Measurements from ENCODE around the gene DNAH14.
"Not testable (repeated sequence)": the region's sequence is repeated elsewhere in the genome, so short reads cannot be mapped to it uniquely, and the experiment has no call there.

Gene DNAH14

DNA sequence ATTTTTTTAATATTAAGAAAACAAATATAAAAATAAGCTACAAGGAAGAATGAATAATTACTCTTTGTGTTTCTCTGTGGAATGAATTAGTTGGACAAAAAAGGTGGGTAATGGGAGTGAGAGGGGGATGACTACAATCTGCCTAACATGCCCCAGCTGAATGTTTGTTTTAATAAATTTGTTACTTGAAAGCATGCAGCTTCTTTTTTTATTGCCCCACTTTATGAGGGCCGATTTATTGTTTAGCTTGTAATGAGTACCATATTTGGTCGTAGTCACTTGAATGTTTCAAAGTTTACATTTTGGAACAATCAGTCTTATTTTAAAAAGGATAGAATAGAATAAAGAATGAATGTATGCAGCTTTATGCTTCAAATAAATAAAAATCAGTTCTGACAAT lies 301.0 kb downstream of the DNAH14 start:
- TF ChIP-seq POLR2AphosphoS5 (IDR thresholded peaks at IDR 0.05; ENCODE audit: low read depth, low read length), result no peak
- TF ChIP-seq POLR2A (IDR thresholded peaks at IDR 0.05; ENCODE audit: low read depth, low read length), result no peak
- no peak for TF ChIP-seq PAX5 (IDR thresholded peaks at IDR 0.05; ENCODE audit: insufficient read depth, low read length, severe bottlenecking)
- TF ChIP-seq POU2F2 (IDR thresholded peaks at IDR 0.05; ENCODE audit: low read depth, low read length), result no peak
- TF ChIP-seq SPI1 (IDR thresholded peaks at IDR 0.05; ENCODE audit: low read depth, low read length), result no peak
- FAIRE-seq (no peak), DNase-seq (ENCODE audit: insufficient read length, low spot score) (no peak)

DNA sequence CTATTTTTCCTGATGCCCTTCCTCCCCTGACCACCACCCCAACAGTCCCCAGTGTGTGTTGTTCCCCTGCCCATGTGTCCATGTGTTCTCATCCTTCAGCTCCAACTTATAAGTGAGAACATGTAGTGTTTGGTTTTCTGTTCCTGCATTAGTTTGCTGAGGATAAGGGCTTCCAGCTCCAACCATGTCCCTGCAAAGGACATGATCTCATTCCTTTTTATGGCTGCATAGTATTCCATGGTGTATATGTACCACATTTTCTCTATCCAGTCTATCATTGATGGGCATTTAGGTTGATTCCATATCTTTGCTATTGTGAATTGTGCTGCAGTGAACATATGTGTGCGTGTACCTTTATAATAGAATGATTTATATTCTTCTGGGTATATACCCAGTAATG lies 303.5 kb downstream of the DNAH14 start:
- not testable (repeated sequence) for DNase-seq (ENCODE audit: insufficient read length, low spot score); FAIRE-seq

DNA sequence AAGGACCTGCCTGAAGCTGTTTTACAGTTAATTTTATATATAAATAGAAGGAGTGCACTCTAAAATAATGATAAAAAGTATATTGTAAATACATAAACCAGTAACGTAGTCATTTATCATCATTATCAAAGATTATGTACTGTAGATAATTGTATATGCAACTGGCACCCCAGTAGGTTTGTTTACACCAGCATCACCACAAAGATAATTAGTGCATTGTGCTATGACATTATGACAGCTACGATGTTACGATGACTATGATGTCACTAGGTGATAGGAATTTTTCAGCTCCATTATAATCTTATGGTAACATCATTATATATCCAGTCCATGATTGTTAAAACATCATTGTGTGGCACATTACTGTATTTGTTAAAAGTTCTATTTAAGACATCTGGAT lies 313.1 kb downstream of the DNAH14 start:
- FAIRE-seq, result no peak
- DNase-seq (ENCODE audit: insufficient read length, low spot score), result no peak
- TF ChIP-seq TAF1 (IDR thresholded peaks at IDR 0.05; ENCODE audit: low read depth, low read length), result no peak
- TF ChIP-seq POLR2A (IDR thresholded peaks at IDR 0.05; ENCODE audit: low read depth, low read length), result no peak
- no peak for TF ChIP-seq POU2F2 (IDR thresholded peaks at IDR 0.05; ENCODE audit: low read depth, low read length)

DNA sequence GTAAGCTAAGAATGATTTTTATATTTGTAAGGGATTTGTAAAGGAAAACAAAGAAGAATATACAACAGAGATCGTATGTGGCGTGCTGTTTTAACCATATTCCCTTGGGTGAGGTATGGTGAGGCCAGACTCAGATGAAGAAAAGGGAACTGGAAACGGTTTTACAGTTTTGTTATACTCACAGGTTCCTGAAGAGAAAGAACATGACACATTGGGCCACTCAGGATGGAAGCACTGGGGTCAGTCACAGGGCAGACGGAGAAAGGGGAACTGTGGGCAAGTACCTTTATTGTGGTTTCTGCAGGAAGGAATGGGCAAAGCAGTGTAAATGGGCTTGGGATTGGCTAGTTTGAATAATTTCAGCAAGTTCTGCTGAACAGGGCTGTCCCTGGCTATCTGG lies 321.0 kb downstream of the DNAH14 start:
- FAIRE-seq (peak; percentile 81), DNase-seq (ENCODE audit: insufficient read length, low spot score) (no peak)
- TF ChIP-seq PAX5 (IDR thresholded peaks at IDR 0.05; ENCODE audit: insufficient read depth, low read length, severe bottlenecking) (no peak), SPI1 (IDR thresholded peaks at IDR 0.05; ENCODE audit: low read depth, low read length) (peak; percentile 95)

DNA sequence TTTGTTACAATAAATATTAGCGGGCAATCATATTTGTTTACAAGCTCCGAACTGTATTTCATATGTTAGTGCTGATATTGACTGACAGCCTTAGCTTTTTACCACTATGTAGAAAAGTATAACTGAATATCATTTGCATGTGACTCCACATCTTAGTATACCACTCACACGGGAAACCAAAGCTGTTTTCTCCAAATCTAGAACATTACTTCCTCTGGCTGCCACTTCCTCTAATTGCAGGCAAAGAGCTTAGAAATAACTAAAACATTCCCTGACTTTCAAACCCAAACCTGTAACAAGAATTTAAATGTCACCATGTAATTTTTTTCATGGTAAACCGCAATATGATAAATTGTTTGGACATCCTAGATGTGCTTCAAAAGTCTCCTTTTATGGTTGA lies 323.7 kb downstream of the DNAH14 start:
- FAIRE-seq (no peak), DNase-seq (ENCODE audit: insufficient read length, low spot score) (no peak)

DNA sequence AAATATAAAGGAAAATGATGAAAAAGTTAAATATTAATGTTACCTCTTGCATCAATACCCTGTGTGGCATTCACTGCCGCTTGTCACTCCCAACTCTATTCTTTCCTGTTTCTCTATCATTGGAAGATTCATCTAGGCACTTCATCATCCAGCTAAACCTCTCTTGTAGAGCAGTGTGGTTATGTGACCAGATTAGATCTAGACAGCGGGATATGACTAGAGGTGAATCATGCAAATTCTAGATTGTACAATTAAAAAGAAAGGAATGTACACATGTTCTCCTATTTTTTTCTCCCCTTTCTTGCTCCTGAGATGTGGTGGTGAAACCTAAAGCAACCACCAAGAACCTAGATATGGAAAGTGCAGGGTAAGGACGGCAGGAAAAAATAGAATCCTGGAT lies 324.3 kb downstream of the DNAH14 start:
- FAIRE-seq (no peak), DNase-seq (ENCODE audit: insufficient read length, low spot score) (no peak)
- TF ChIP-seq PAX5 (IDR thresholded peaks at IDR 0.05; ENCODE audit: insufficient read depth, low read length, severe bottlenecking) (no peak), POLR2A (IDR thresholded peaks at IDR 0.05; ENCODE audit: low read depth, low read length) (no peak)

More for the DNA sequence above, 323.7 kb downstream of the DNAH14 start:
- TF ChIP-seq SPI1 (IDR thresholded peaks at IDR 0.05; ENCODE audit: low read depth, low read length) (0 out of 2 replicates have a peak, but pooled peaks have one; percentile 48), TAF1 (IDR thresholded peaks at IDR 0.05; ENCODE audit: low read depth, low read length) (no peak)

DNA sequence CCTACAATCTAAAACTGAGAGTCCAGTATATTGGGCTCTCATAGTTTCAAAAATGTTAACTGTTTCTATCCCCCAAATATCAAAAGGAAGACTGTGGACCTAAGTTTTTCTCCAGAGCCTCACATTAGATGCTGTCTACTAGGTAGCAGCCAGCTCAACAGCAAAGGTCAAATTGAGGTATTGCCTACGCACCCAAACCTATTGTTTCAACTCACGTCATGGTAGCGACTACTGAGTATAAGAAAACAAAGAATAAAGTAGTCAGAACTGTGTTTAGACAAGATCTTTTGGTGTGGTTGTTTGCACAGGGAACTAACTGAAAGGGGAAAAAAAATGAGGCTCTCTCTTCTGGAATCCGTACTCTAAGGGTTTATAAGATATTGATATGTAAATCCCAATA lies 325.2 kb downstream of the DNAH14 start:
- no peak for FAIRE-seq
- DNase-seq (ENCODE audit: insufficient read length, low spot score), result no peak

DNA sequence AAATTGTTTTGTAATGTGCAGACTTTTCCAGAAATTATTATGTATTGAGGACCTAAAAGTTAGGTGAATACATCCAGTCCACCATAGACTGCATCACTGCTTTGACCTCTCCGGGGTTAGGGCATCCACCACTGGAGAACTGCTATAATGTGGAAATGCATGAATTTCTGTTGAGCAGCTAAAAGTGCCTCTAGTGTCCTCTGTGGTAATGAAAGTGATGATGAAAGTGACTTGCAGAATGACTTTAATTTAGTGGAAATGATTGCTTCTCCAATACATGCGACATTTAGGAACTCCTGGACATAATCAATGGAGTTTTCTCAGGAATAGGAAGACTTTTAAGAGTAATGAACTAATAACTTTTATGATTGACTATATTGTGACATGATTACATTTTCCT lies 327.6 kb downstream of the DNAH14 start:
- DNase-seq (ENCODE audit: insufficient read length, low spot score) (no peak), FAIRE-seq (no peak)
- TF ChIP-seq POU2F2 (IDR thresholded peaks at IDR 0.05; ENCODE audit: low read depth, low read length), result no peak
- no peak for TF ChIP-seq TAF1 (IDR thresholded peaks at IDR 0.05; ENCODE audit: low read depth, low read length)
- no peak for TF ChIP-seq SPI1 (IDR thresholded peaks at IDR 0.05; ENCODE audit: low read depth, low read length)
- no peak for TF ChIP-seq POLR2AphosphoS5 (IDR thresholded peaks at IDR 0.05; ENCODE audit: low read depth, low read length)
- TF ChIP-seq POLR2A (IDR thresholded peaks at IDR 0.05; ENCODE audit: low read depth, low read length), result no peak
- TF ChIP-seq PAX5 (IDR thresholded peaks at IDR 0.05; ENCODE audit: insufficient read depth, low read length, severe bottlenecking), result no peak

More for the DNA sequence above, 325.2 kb downstream of the DNAH14 start:
- TF ChIP-seq POLR2A (IDR thresholded peaks at IDR 0.05; ENCODE audit: low read depth, low read length), result no peak
- no peak for TF ChIP-seq POU2F2 (IDR thresholded peaks at IDR 0.05; ENCODE audit: low read depth, low read length)
- no peak for TF ChIP-seq PAX5 (IDR thresholded peaks at IDR 0.05; ENCODE audit: insufficient read depth, low read length, severe bottlenecking)
- no peak for TF ChIP-seq TAF1 (IDR thresholded peaks at IDR 0.05; ENCODE audit: low read depth, low read length)
- no peak for TF ChIP-seq SPI1 (IDR thresholded peaks at IDR 0.05; ENCODE audit: low read depth, low read length)
- TF ChIP-seq POLR2AphosphoS5 (IDR thresholded peaks at IDR 0.05; ENCODE audit: low read depth, low read length), result no peak

DNA sequence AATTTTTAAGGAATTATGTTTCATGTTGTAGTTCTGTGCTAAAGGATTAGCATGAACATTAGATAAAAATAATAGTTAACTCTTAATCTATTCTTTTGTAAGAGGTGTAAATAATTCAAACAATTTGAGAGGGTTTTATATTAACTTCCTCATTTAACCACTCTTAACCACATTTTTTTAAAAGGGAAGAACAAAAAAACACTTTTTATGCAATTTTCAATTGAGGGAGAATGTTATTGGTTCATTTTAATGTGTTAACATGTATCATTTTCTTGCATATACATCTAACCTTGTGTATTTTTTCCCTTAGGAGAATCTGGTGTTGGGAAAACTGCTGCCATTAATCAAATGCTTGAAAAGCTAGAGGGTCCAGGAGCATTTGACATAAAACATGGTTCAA lies 329.3 kb downstream of the DNAH14 start:
- FAIRE-seq, result no peak

DNA sequence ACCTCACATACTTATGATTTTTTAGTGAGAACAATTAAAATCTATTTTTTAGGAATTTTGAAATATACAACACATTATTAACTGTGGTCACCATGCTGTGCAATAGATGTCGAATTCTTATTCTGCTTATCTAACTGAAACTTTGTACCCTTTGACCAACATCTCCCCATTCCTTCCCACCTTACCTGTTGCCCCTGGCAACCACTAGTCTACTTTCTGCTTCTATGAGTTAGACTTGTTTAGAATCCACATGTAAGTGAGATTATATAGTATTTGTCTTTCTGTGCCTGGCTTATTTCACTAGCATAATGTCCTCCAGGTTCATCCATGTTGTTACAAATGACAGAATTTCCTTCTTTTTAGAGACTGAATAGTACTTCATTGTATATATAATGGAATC lies 330.1 kb downstream of the DNAH14 start:
- FAIRE-seq, result no peak
- DNase-seq (ENCODE audit: insufficient read length, low spot score), result no peak
- TF ChIP-seq TAF1 (IDR thresholded peaks at IDR 0.05; ENCODE audit: low read depth, low read length), result no peak
- TF ChIP-seq POU2F2 (IDR thresholded peaks at IDR 0.05; ENCODE audit: low read depth, low read length), result no peak
- TF ChIP-seq SPI1 (IDR thresholded peaks at IDR 0.05; ENCODE audit: low read depth, low read length), result no peak
- no peak for TF ChIP-seq POLR2A (IDR thresholded peaks at IDR 0.05; ENCODE audit: low read depth, low read length)
- TF ChIP-seq PAX5 (IDR thresholded peaks at IDR 0.05; ENCODE audit: insufficient read depth, low read length, severe bottlenecking), result no peak
- TF ChIP-seq POLR2AphosphoS5 (IDR thresholded peaks at IDR 0.05; ENCODE audit: low read depth, low read length), result no peak

More for the DNA sequence above, 329.3 kb downstream of the DNAH14 start:
- DNase-seq (ENCODE audit: insufficient read length, low spot score), result no peak
- TF ChIP-seq TAF1 (IDR thresholded peaks at IDR 0.05; ENCODE audit: low read depth, low read length), result no peak
- TF ChIP-seq PAX5 (IDR thresholded peaks at IDR 0.05; ENCODE audit: insufficient read depth, low read length, severe bottlenecking), result no peak
- TF ChIP-seq POU2F2 (IDR thresholded peaks at IDR 0.05; ENCODE audit: low read depth, low read length), result no peak
- TF ChIP-seq POLR2A (IDR thresholded peaks at IDR 0.05; ENCODE audit: low read depth, low read length), result no peak
- no peak for TF ChIP-seq SPI1 (IDR thresholded peaks at IDR 0.05; ENCODE audit: low read depth, low read length)
- no peak for TF ChIP-seq POLR2AphosphoS5 (IDR thresholded peaks at IDR 0.05; ENCODE audit: low read depth, low read length)

DNA sequence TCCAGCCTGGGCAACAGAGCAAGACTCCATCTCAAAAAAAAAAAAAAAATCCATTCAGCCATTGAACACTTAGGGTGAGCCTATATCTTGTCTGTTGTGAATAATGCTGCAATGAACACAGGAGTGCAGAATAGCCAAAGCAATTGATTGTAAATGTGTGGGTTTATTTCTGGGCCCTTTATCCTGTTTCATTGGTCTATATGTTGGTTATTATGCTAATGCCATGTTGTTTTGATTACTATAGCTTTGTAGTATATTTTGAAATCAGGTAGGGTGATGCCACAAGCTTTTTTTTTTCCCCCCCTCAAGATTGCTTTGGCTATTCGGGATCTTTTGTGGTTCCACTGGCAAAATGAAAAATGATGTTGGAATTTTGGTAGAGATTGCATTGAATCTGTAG lies 330.8 kb downstream of the DNAH14 start:
- DNase-seq (ENCODE audit: insufficient read length, low spot score) (no peak), FAIRE-seq (no peak)
- TF ChIP-seq TAF1 (IDR thresholded peaks at IDR 0.05; ENCODE audit: low read depth, low read length) (no peak), POU2F2 (IDR thresholded peaks at IDR 0.05; ENCODE audit: low read depth, low read length) (no peak), SPI1 (IDR thresholded peaks at IDR 0.05; ENCODE audit: low read depth, low read length) (no peak), POLR2AphosphoS5 (IDR thresholded peaks at IDR 0.05; ENCODE audit: low read depth, low read length) (no peak), PAX5 (IDR thresholded peaks at IDR 0.05; ENCODE audit: insufficient read depth, low read length, severe bottlenecking) (no peak), POLR2A (IDR thresholded peaks at IDR 0.05; ENCODE audit: low read depth, low read length) (no peak)
